Transverse colon (tissue), 4 donors: Measurements from ENCODE around the gene PDGFC. TPM values are rescaled to one million over a fixed set of nuclear protein-coding genes. Genes with fewer than 3 reads are reported as not detected.

Experiments
- DNase-seq: peaks from one replicate; pipeline ENCODE4 v3.0.0-alpha.2; 2019
- H3K27ac ChIP-seq, 4 donors: fragments of 200-600 bp; sonication (generic); 2 replicates each; pipeline ENCODE4 v1.5.1; 2016 to 2018; ENCODE audit warnings: inconsistent platforms in 4 of 4
- H3K27me3 ChIP-seq: fragments of 200-600 bp; sonication (generic); 2 replicates; pipeline ENCODE4 v1.5.1; 2017; ENCODE audit warnings: inconsistent platforms
- H3K36me3 ChIP-seq, 4 donors: fragments of 200-600 bp; sonication (generic); 2 replicates each; pipeline ENCODE4 v1.5.1; 2017 to 2019; ENCODE audit warnings: inconsistent platforms in 4 of 4
- H3K4me1 ChIP-seq, 4 donors: fragments of 200-600 bp; sonication (generic); 2 replicates each; pipeline ENCODE4 v1.5.1; 2017 to 2020; ENCODE audit warnings: inconsistent platforms in 4 of 4
- H3K4me3 ChIP-seq, 4 donors: fragments of 200-600 bp; sonication (generic); 1 replicate in 1 of 4; 2 replicates in 3 of 4; pipeline versions ENCODE4 v1.5.1 to v1.6.1; 2017 to 2019; ENCODE audit warnings: inconsistent platforms in 4 of 4
- H3K9me3 ChIP-seq, 2 donors: fragments of 200-600 bp; sonication (generic); 2 replicates each; pipeline ENCODE4 v1.5.1; 2017 to 2019; ENCODE audit warnings: inconsistent platforms in 2 of 2
- CTCF ChIP-seq, 5 experiments: fragments of 200-600 bp in 3 of 5; fragments of 450-650 bp in 2 of 5; sonication (generic) in 3 of 5; IDR thresholded peaks; 1 replicate in 2 of 5; 2 replicates in 3 of 5; pipeline ENCODE4 v1.5.1; 2016 to 2017; ENCODE audit warnings: antibody characterized with exemption in 5 of 5, inconsistent platforms in 3 of 5, mild to moderate bottlenecking in 2 of 5, moderate library complexity in 1 of 5
- EP300 ChIP-seq: sonication (generic); formaldehyde crosslinking; IDR thresholded peaks from one replicate; pipeline ENCODE4 v1.6.1; 2017; ENCODE audit warnings: antibody characterized with exemption, low read depth
- POLR2A ChIP-seq: fragments of 450-650 bp; IDR thresholded peaks from one replicate; pipeline ENCODE4 v1.6.1; 2016; ENCODE audit warnings: antibody characterized with exemption, mild to moderate bottlenecking, moderate library complexity
- POLR2AphosphoS5 ChIP-seq, 3 donors: sonication (generic); formaldehyde crosslinking; IDR thresholded peaks; one replicate each; pipeline ENCODE4 v1.6.1; 2016; ENCODE audit warnings: antibody characterized with exemption in 3 of 3
- WGBS, 2 donors: methylation state at CpG; one replicate each; pipeline ENCODE4 v1.1.5; 2018; ENCODE audit warnings: low coverage in 1 of 2; 5-methylcytosine and 5-hydroxymethylcytosine counted together
- in situ Hi-C, 4 donors: fragments of 200-750 bp; cut with MboI; loops; one replicate each; pipeline versions ENCODE4 v1.15.0 to v1.15.1; 2017; ENCODE audit warnings: low sequenced_read_pairs in 3 of 4, low pct_ligation_motif_present in 1 of 4, low pct_unique_long_range_greater_than_20kb in 1 of 4
- intact Hi-C: fragments of 100-400 bp; cut with DNase I; formaldehyde crosslinking; loops from one replicate; pipeline ENCODE4 v1.15.1; 2023; ENCODE audit warnings: low total_unique reads
- total RNA-seq, 4 donors: library from RNA; depleted of rRNA; stranded (reverse); fragments of >200 nt; gene quantifications; one replicate each; pipeline ENCODE4 v1.1.0, GENCODE V29; 2016

PDGFC gene
- total RNA-seq, 4 donors from 2014 or later: 0.40 to 20.6 (median 7.5) TPM

GRCh38 chr4:156746111-156746510, 225.5 kb downstream of the PDGFC start:
- 72 to 79% methylated on average over 6 of the region's 6 CpGs for WGBS, 2 donors
- intact Hi-C loops: no loop called here
- no peak for DNase-seq
- no peaks in the 10 kb centered on the region for H3K27me3 ChIP-seq
- in situ Hi-C loops: loop anchor here in 1 of 4 donors (25.0 kb wide), 1 partner anchor 109 kb away; no protein-coding TSS in a partner anchor
- TF ChIP-seq POLR2A (no peak), POLR2AphosphoS5 (IDR thresholded peaks at IDR 0.05) (no peak), CTCF (IDR thresholded peaks at IDR 0.05) (no peak), EP300 (no peak)
- H3K9me3 ChIP-seq: no peaks in the 10 kb centered on the region
- H3K36me3 ChIP-seq: no peaks in the 10 kb centered on the region
- H3K4me1 ChIP-seq: no peaks in the 10 kb centered on the region
- H3K27ac ChIP-seq: no peak overlapping the region
- no peak overlapping the region for H3K4me3 ChIP-seq

- in situ Hi-C loops (loop anchor here in 1 of 4 donors (25.0 kb wide), 1 partner anchor 101 kb away; no protein-coding TSS in a partner anchor), intact Hi-C loops (no loop called here)
- no peak for DNase-seq
- TF ChIP-seq CTCF (IDR thresholded peaks at IDR 0.05): no peak
- no peak for TF ChIP-seq EP300
- TF ChIP-seq POLR2AphosphoS5 (IDR thresholded peaks at IDR 0.05): no peak
- TF ChIP-seq POLR2A: no peak
- 79 to 88% methylated on average over 2 of the region's 2 CpGs for WGBS, 2 donors
- H3K36me3 ChIP-seq: no peaks in the 10 kb centered on the region
- no peaks in the 10 kb centered on the region for H3K9me3 ChIP-seq
- no peak overlapping the region for H3K27ac ChIP-seq
- no peak overlapping the region for H3K4me3 ChIP-seq
- no peaks in the 10 kb centered on the region for H3K27me3 ChIP-seq
- H3K4me1 ChIP-seq: no peaks in the 10 kb centered on the region
Observed at GRCh38 chr4:156738766-156739165, 232.8 kb downstream of the PDGFC start.

- WGBS, 2 donors: 47 to 61% methylated on average over 7 of the region's 7 CpGs
- Histone ChIP-seq H3K27ac (no peak overlapping the region), H3K4me3 (no peak overlapping the region), H3K27me3 (no peaks in the 10 kb centered on the region), H3K36me3 (no peaks in the 10 kb centered on the region), H3K9me3 (peaks cover 17 to 20% of the 10 kb centered on the region in 2 donors), H3K4me1 (no peaks in the 10 kb centered on the region)
- intact Hi-C loops (no loop called here), in situ Hi-C loops (loop anchor here in 1 of 4 donors (25.0 kb wide), 1 partner anchor 98 kb away; no protein-coding TSS in a partner anchor)
- TF ChIP-seq EP300: no peak
- no peak for TF ChIP-seq POLR2AphosphoS5 (IDR thresholded peaks at IDR 0.05)
- no peak for TF ChIP-seq POLR2A
- TF ChIP-seq CTCF (IDR thresholded peaks at IDR 0.05): no peak
- DNase-seq: no peak
Observed at GRCh38 chr4:156734965-156735895, 236.4 kb downstream of the PDGFC start.

- intact Hi-C loops: no loop called here
- Histone ChIP-seq H3K27me3 (no peaks in the 10 kb centered on the region), H3K9me3 (peaks cover 17 to 20% of the 10 kb centered on the region in 2 donors), H3K36me3 (no peaks in the 10 kb centered on the region), H3K27ac (no peak overlapping the region), H3K4me3 (no peak overlapping the region), H3K4me1 (no peaks in the 10 kb centered on the region)
- WGBS, 2 donors: 62 to 81% methylated on average over 1 of the region's 1 CpG
- TF ChIP-seq POLR2A (no peak), CTCF (IDR thresholded peaks at IDR 0.05) (no peak), POLR2AphosphoS5 (IDR thresholded peaks at IDR 0.05) (no peak), EP300 (no peak)
- DNase-seq: no peak
- in situ Hi-C loops: loop anchor here in 1 of 4 donors (25.0 kb wide), 1 partner anchor 96 kb away; no protein-coding TSS in a partner anchor
Observed at GRCh38 chr4:156733582-156733981, 238.0 kb downstream of the PDGFC start.
